ENCODE data around the gene KRR1. TPM values are rescaled to one million over a fixed set of nuclear protein-coding genes. Genes with fewer than 3 reads are reported as not detected.
A peak's percentile ranks its signal among the peaks of the same experiment; 100 is the strongest.

The KRR1 gene
- total RNA-seq, 2 donors from 2014 or later, result 9.3 to 33.9 TPM

DNA sequence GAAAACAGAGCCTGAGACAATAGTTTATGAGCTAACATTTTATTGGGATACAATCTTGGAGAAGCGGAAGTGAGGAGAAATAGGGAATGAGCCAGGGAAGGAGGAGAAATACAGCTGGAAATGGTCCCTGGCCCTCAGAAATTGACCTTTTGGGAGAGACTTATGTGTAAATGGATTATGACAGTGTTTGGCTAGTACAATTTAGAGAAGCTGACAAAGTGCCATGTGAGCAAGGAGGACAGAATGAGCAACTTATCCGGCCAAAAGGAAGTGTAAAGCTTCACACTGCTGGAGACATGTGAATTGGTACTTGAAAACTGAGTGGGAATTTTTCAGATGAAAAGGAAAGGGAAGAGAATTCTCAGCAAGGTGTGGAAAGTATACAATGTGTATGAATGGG is 28.0 kb downstream of the KRR1 start:
- Histone ChIP-seq H3K4me3 (no peak overlapping the region), H3K27ac (no peak overlapping the region), H3K27me3 (no peaks in the 10 kb centered on the region), H3K36me3 (replicated peaks in 1 of 2; ENCODE audit: insufficient read depth in 1 of 2, low read depth in 2 of 2) (no peaks in the 10 kb centered on the region), H3K4me1 (no peaks in the 10 kb centered on the region), H3K9me3 (no peaks in the 10 kb centered on the region)
- DNase-seq (peak in 1 of 4 donors; percentile 17), ATAC-seq (no peak)
- 50 to 68% methylated on average over 2 of the region's 2 CpGs for WGBS, 2 donors
- intact Hi-C loops (cut with DNase I), result no loop called here
- no peak for TF ChIP-seq POLR2A (IDR thresholded peaks at IDR 0.05)
- no peak for TF ChIP-seq CTCF (IDR thresholded peaks at IDR 0.05)

DNA sequence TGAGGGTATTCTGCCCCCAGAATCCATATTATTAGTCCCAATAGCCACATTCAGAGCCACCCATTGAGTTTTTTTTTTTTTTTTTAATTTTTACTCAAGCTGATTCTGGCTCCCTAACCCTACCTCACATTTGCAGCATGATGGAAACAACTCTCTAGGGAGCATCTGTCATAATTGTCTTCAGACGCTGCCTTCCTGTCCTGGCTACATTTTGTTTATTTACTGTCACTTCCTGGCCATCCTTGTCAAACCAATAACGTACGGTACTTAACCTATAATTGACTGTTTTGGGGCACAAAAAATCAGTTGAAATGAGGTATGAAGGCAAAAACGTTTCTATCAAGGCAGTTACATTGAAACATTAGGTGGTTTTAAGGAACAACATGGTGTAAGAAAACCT is 28.8 kb downstream of the KRR1 start:
- Histone ChIP-seq H3K27ac (no peak overlapping the region), H3K4me3 (no peak overlapping the region), H3K4me1 (no peaks in the 10 kb centered on the region), H3K27me3 (no peaks in the 10 kb centered on the region), H3K36me3 (replicated peaks in 1 of 2; ENCODE audit: insufficient read depth in 1 of 2, low read depth in 2 of 2) (no peaks in the 10 kb centered on the region), H3K9me3 (no peaks in the 10 kb centered on the region)
- intact Hi-C loops (cut with DNase I), result no loop called here
- ATAC-seq, result no peak
- 30 to 31% methylated on average over 4 of the region's 4 CpGs for WGBS, 2 donors
- TF ChIP-seq POLR2A (IDR thresholded peaks at IDR 0.05) (no peak), CTCF (IDR thresholded peaks at IDR 0.05) (no peak)
- DNase-seq, result no peak

DNA sequence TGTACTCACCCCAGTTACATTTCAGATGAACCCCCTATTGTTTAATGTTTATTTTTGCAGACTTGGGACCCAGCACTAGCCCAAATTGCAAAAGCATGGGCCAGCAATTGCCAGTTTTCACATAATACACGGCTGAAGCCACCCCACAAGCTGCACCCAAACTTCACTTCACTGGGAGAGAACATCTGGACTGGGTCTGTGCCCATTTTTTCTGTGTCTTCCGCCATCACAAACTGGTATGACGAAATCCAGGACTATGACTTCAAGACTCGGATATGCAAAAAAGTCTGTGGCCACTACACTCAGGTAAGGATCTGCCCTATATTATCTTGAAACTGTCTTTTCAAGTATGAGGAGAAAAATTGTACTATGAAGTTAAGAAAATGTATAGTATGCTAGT is 29.6 kb downstream of the KRR1 start:
- Histone ChIP-seq H3K27ac (peak overlapping the region in 1 of 4 donors; percentile 60), H3K27me3 (no peaks in the 10 kb centered on the region), H3K36me3 (replicated peaks in 1 of 2; ENCODE audit: insufficient read depth in 1 of 2, low read depth in 2 of 2) (no peaks in the 10 kb centered on the region), H3K4me3 (no peak overlapping the region), H3K4me1 (no peaks in the 10 kb centered on the region), H3K9me3 (no peaks in the 10 kb centered on the region)
- 61 to 68% methylated on average over 4 of the region's 4 CpGs for WGBS, 2 donors
- intact Hi-C loops (cut with DNase I), result no loop called here
- no peak for TF ChIP-seq CTCF (IDR thresholded peaks at IDR 0.05)
- TF ChIP-seq POLR2A (IDR thresholded peaks at IDR 0.05), result no peak
- ATAC-seq (no peak), DNase-seq (no peak)

DNA sequence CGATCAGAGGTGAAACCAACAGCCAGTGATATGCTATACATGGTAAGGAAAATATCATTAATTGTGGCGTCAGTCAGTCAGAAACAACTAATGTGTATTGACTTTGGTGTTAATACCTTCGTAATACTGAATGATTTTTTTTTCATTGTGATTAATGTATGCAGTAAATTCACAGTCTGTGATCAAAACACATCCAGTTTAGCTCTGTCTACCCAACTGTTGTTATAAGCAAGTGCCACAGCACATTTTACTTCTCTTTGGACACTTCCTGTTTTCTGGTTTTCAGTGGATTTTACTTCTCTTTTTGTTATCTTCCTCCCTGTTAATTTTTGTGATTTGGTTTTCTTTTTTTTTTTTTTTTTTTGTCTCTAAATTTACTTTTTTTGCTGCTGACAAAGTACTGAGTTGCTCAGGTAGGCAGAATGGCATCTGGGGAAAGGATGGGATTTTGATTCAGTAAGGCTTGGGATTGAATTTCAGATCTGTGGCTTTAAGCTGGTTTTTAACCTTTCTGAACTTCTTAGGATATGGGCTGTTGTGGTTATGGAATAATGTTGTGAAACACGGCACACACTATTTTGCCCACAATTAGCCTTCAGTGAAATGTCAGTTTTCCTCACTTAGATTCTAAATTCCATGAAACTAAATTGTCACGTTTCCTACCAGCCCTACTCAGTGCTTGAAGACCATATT is 30.2 kb downstream of the KRR1 start:
- no peaks in the 10 kb centered on the region for H3K36me3 ChIP-seq (replicated peaks in 1 of 2; ENCODE audit: insufficient read depth in 1 of 2, low read depth in 2 of 2)
- no peaks in the 10 kb centered on the region for H3K27me3 ChIP-seq
- ATAC-seq (peak; percentile 5), DNase-seq (no peak)
- TF ChIP-seq POLR2A (IDR thresholded peaks at IDR 0.05) (no peak), CTCF (IDR thresholded peaks at IDR 0.05) (no peak)
- peak overlapping the region in 2 of 4 donors; percentile 39 to 60 for H3K27ac ChIP-seq
- H3K4me3 ChIP-seq, result peak overlapping the region in 1 of 2 donors; percentile 16
- intact Hi-C loops (cut with DNase I), result no loop called here
- 21 to 30% methylated on average over 5 of the region's 5 CpGs for WGBS, 2 donors
- no peaks in the 10 kb centered on the region for H3K4me1 ChIP-seq
- no peaks in the 10 kb centered on the region for H3K9me3 ChIP-seq

GRCh38 chr12:75480469-75480949 is 30.9 kb downstream of the KRR1 start, which contains the start of gene GLIPR1:
GLIPR1 (plus strand) TSS chr12:75480755; CDS start chr12:75480881, 126 bp downstream.
- H3K4me3 ChIP-seq, result peak within 1 kb of the TSS in 1 of 2 donors; percentile 16
- H3K9me3 ChIP-seq, result no peaks in the 10 kb centered on the region
- TF ChIP-seq POLR2A (IDR thresholded peaks at IDR 0.05), result peak in 2 of 3 donors; percentile 50 to 66
- no peak for TF ChIP-seq CTCF (IDR thresholded peaks at IDR 0.05)
- intact Hi-C loops (cut with DNase I), result no loop called here
- no peaks in the 10 kb centered on the region for H3K36me3 ChIP-seq (replicated peaks in 1 of 2; ENCODE audit: insufficient read depth in 1 of 2, low read depth in 2 of 2)
- peak; percentile 82 for ATAC-seq
- WGBS, 2 donors, result 13% methylated on average over 8 of the region's 8 CpGs
- H3K4me1 ChIP-seq, result no peaks in the 10 kb centered on the region
- DNase-seq, result peak; percentile 46 to 76 (median 67)
- peak within 1 kb of the TSS in 2 of 4 donors; percentile 39 to 60 for H3K27ac ChIP-seq
- H3K27me3 ChIP-seq, result no peaks in the 10 kb centered on the region
